SU-DHL-6 (cell line): Measurements from ENCODE around the gene TMEM163.

ENCODE experiments used
- CTCF ChIP-seq: fragments of 200-600 bp; sonication (generic); IDR thresholded peaks from one replicate; pipeline ENCODE4 v1.5.1; 2017; ENCODE audit warnings: antibody characterized with exemption, mild to moderate bottlenecking, low read length, moderate library complexity; ENCODE audit not compliant: insufficient read depth, poor library complexity, severe bottlenecking
- EZH2phosphoT487 ChIP-seq: fragments of 200-600 bp; sonication (generic), shearing (Covaris generic); conservative IDR thresholded peaks from 2 replicates; pipeline ENCODE4 v1.6.1; 2018; ENCODE audit warnings: mild to moderate bottlenecking, antibody characterized with exemption, low read length, moderate library complexity, mixed read lengths

GRCh38 chr2:134727385-134727784 lies 8.6 kb upstream of the TMEM163 start:
- TF ChIP-seq CTCF (no peak), EZH2phosphoT487 (no peak)
